HEK293T (cell line): ENCODE measurements around the gene CXCL16.

Experiments used
- BHLHE40 ChIP-seq: fragments of 450-650 bp; IDR thresholded peaks from 2 replicates; pipeline ENCODE4 v1.6.1; 2016; ENCODE audit warnings: mild to moderate bottlenecking, moderate library complexity, borderline replicate concordance
- FOXK2 ChIP-seq: fragments of 450-650 bp; IDR thresholded peaks from 2 replicates; pipeline ENCODE4 v1.6.1; 2016; ENCODE audit warnings: mild to moderate bottlenecking
- FOXM1 ChIP-seq: fragments of 450-650 bp; IDR thresholded peaks from 2 replicates; pipeline ENCODE4 v1.6.1; 2017; ENCODE audit warnings: mild to moderate bottlenecking, borderline replicate concordance
- L3MBTL2 ChIP-seq: fragments of 450-650 bp; conservative IDR thresholded peaks from 2 replicates; pipeline ENCODE4 v1.6.1; 2016; ENCODE audit warnings: mild to moderate bottlenecking
- PKNOX1 ChIP-seq: fragments of 450-650 bp; IDR thresholded peaks from 2 replicates; pipeline ENCODE4 v1.6.1; 2016
- SP1 ChIP-seq: fragments of 450-650 bp; IDR thresholded peaks from 2 replicates; pipeline ENCODE4 v1.6.1; 2017
- TARDBP ChIP-seq: fragments of 450-650 bp; IDR thresholded peaks from 2 replicates; pipeline ENCODE4 v1.6.1; 2016

- TF ChIP-seq SP1 (no peak), BHLHE40 (no peak), PKNOX1 (no peak), FOXM1 (no peak), TARDBP (no peak), FOXK2 (no peak), L3MBTL2 (no peak)
Observed at GRCh38 chr17:4742133-4742532, 2.4 kb upstream of the CXCL16 start.
